SKM-1 treated with dmso at 0.1 percent for 144 hours (cell line): ENCODE measurements around the gene PEF1.
A peak's percentile ranks its signal among the peaks of the same experiment; 100 is the strongest.

ENCODE experiments used
- DNase-seq: peaks from one replicate; lab custom pipeline; 2025; ENCODE audit not compliant: unreplicated experiment; lab: John Stamatoyannopoulos, UW

PEF1 gene

GRCh38 chr1:31633117-31633516 lies 11.6 kb downstream of the PEF1 start:
- DNase-seq, result peak; percentile 15

DNA sequence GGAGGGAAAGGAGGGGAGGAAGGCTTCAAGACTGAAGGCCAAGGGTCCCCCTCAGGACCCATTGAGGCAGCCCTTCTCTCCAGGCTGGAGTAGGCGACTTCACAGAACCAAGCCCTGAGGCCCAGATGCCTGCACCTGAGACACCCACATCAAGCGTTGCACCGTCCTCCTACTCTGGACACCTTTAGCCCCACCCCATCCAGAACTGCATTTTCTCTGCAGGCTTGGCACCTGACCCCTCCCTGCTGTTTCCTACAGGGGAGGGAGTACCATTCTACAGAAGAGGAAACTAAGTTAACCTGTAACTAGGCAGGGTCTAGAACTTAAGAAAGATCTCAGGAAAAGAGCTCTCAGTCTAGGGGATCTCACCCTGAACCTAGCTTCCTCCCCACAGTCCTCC lies 12.0 kb downstream of the PEF1 start:
- no peak for DNase-seq

GRCh38 chr1:31628931-31629556 lies 15.6 kb downstream of the PEF1 start:
- DNase-seq, result no peak

- no peak for DNase-seq
Observed at GRCh38 chr1:31627930-31628559, 16.6 kb downstream of the PEF1 start.

- DNase-seq, result no peak
Observed at GRCh38 chr1:31627301-31627929, 17.3 kb downstream of the PEF1 start.

- no peak for DNase-seq
Observed at GRCh38 chr1:31626223-31627207, 18.2 kb downstream of the PEF1 start.

DNA sequence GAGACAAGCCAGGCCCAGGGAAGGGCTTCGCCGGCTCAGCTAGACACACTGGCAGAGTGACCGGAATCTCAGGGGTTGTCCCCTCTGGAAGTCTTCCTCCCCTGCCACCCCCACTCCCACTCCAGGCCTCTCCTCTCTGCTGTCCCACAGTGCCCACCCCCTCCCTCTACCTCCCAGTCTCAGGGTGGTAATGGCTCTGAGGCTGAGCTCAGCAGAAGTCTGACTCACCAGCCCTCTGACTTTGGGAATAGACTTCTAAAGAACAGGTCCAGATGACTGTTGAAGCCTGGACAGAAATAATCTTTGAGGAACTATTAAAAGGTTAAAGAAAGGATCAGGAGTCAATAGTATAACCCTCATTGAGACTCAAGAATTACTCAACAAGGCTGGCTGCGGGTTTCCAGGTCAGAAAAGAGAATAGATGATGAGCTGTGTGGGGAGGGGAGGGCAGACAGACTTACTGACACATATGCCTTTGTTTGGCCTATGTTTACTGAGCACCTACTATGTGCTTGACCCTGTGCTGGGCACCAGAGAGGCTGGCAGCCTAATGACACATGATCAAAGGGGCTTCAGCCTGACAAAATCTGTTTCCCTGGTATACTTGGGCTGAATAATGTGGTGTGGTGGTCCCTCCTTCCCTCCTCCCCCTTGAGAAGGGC lies 19.0 kb downstream of the PEF1 start:
- no peak for DNase-seq

DNA sequence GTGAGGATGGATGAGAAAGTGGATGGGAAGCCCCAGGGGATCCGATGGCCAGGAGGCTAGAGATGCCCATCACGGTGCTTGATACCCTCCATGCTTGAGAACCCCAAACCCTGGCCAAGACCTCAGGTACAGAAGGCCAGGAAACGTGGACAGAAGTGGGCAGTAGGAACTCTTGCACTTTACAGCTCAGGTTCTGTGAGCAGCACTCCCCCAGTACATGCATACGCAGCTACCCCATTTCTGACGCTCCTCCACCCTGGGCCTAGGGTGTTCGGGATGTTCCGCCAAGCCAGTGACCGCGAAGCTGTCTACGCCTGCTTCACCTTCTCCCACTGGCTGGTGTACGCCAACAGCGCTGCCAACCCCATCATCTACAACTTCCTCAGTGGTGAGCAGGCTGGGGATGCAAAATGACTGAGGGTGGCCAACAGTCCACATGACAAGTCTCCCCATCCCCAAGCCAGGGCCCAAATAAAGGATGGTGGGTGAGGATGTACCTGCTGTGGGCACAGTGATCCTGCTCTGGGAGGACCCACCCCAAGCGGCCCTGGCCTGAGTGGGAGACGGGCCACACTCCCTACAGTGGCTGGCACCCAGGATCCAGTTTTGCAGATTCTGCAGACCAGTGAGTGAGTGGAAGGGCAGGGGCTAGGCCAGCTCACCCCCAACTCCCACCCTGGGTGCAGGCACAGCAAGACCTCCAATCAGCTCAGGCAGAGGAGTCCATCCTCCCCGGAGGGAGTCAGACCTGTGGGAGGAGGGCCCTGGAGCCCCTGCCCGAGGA lies 19.8 kb downstream of the PEF1 start:
- DNase-seq, result no peak

DNA sequence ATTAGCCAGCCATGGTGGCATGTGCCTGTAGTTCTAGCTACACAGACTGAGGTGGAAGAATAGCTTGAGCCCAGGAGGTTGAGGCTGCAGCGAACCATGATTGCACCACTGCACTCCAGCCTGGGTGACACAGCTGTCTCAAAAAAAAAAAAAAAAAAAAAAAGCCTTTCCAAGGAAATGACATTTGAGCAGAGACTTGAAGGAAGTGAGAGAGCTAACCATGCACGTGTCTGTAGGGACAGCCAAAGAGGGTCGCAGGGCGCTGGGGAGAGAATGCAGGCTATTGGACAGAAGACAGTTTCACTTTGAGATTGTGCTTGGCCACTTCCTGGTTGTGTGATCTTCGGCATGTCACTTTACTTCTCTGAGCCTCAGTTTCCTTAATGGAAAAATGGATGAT lies 20.4 kb downstream of the PEF1 start:
- no peak for DNase-seq

DNA sequence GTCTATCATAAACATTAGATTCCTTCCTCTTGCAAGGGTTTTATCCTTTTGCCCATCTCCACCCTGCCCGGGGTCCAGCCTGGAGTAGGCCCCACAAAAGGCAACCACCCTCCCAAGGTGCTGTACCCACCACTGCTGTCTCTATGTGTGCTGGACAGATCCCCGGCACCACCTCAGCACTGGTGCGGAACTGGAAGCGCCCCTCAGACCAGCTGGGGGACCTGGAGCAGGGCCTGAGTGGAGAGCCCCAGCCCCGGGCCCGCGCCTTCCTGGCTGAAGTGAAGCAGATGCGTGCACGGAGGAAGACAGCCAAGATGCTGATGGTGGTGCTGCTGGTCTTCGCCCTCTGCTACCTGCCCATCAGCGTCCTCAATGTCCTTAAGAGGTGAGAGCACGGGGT lies 21.3 kb downstream of the PEF1 start:
- no peak for DNase-seq

DNA sequence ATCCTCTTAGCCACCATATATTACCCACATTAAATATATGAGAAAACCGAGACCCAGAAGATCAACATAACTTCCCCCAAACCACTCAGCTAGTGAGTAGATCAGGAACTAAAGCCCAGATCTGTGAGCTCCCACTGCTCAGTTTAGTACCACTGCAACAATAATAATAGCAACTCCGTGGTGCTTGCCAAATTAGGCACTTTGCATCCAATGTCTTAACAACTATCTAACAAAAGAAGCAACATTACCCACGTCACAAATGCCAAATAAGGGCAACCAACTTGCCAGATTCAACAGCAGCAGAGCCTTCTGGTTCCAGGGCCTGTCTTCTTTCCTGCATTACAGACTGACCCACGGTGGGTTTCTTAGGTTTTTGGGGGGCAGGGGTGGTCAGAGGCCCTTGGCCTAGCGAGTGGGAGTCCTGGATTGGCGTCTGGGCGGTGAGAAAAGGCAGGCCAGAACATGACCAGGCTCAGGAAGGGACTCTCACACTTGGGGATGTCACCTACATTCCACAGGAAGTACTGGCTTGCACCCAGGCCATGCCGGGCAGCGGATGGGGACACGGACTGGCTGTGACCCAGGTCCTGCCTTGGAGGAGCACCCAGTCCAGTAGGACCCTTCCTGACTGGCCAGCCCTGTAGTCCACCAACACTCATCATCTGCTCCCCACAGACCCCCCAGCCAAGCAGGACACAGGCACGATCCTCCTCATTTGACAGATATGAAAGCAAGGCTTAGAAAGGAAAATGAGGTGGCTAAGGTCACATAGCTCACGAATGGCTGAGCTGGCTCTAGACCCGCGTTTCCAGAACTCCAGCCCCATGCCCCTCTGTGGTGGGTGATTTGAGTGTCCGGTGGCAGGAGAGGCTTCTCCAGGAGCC lies 22.6 kb downstream of the PEF1 start:
- no peak for DNase-seq

- no peak for DNase-seq
Observed at GRCh38 chr1:31621498-31621820, 23.2 kb downstream of the PEF1 start.

GRCh38 chr1:31620631-31621497 lies 23.8 kb downstream of the PEF1 start:
- DNase-seq, result no peak

DNA sequence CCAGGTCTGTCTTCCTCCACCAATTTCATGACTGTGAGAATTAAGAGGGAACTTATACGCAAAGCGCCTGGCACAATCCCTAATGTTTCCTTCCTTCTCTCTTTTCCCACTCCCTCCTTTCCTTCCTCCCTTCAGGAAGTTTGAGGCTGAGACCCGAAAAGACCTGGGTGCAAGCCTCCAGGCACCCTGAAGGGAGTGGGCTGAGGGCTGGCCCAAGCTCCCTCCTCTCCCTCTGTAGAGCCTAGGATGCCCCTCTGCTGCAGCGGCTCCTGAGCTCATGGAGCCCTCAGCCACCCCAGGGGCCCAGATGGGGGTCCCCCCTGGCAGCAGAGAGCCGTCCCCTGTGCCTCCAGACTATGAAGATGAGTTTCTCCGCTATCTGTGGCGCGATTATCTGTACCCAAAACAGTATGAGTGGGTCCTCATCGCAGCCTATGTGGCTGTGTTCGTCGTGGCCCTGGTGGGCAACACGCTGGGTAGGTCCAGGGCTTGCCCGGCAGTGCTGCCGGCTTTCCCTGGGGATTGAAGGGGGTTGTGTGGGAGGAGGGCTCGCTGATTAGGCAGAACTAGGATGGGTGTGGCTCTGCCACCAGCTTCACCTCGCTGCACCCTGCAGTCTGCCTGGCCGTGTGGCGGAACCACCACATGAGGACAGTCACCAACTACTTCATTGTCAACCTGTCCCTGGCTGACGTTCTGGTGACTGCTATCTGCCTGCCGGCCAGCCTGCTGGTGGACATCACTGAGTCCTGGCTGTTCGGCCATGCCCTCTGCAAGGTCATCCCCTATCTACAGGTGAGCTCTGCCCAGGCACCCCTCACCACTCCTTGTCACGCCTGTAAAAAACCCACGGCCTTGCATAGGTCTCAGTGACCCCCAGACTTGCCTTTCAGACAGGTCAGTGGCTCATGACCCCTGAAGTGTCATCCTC lies 25.5 kb downstream of the PEF1 start:
- DNase-seq, result no peak

DNA sequence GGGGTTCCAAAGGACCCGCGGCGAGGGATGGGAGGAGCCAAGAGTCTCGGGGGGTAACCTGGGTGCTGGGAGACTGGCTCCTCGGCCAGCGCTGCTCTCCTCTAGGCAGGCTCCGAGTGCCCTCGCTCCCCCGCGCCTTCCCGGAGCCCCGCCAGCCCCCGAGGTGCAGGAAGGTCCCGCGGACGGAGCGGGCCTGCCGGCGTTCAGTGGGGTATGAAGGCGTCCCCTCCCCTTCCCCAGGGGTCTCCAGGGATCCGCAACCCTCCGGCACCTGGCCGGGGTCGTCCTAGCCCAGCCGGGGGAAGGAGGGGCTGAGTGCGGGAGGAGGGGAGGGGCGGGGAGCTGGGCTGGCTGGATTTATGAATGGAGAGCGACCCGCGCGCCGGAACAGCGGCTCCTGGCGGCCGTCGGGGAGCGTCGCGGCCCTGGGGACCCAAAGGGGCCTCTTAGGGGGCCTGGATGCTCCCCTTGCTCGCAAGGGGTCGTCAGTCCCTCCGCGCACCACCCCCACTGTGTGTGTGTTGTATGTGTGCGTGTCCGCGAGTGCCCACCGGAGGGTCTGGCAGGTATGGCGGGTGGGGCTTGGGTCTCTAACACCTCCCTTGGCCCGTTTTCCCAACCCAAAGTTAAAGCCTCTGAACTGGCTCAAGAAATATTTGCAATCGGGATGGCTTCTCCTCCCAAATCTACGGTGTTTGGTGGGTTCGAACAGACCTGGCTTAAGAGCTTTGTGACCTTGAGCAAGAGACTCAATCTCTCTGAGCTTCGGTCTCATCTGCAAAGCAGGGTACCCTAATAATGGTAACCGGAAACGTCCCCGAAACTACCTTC lies 26.5 kb downstream of the PEF1 start:
- no peak for DNase-seq

- no peak for DNase-seq
Observed at GRCh38 chr1:31617218-31617915, 27.3 kb downstream of the PEF1 start, which contains the start of gene HCRTR1. Gene HCRTR1 (plus strand): TSS chr1:31617689. CDS start chr1:31619193, 1,504 bp downstream.
